Activated T-cell treated with anti-CD3 and anti-CD28 coated beads, Interleukin-2, amount 50 U/mL, for 24 hours (primary cell): ENCODE measurements around the gene OGDHL.
"Not testable (repeated sequence)": the region's sequence is repeated elsewhere in the genome, so short reads cannot be mapped to it uniquely, and the experiment has no call there.

Source experiments
- DNase-seq: peaks from one replicate; pipeline ENCODE4 v3.0.0-alpha.2; 2020
- H3K27ac Mint-ChIP-seq: 2 replicates; pipeline ENCODE4 v1.8.0; 2020; ENCODE audit warnings: mild to moderate bottlenecking, mixed read lengths
- H3K27me3 Mint-ChIP-seq: 2 replicates; pipeline ENCODE4 v1.8.0; 2020; ENCODE audit warnings: mixed read lengths
- H3K36me3 Mint-ChIP-seq: 2 replicates; pipeline ENCODE4 v1.8.0; 2020; ENCODE audit warnings: low read depth, mixed read lengths
- H3K4me1 Mint-ChIP-seq: 2 replicates; pipeline ENCODE4 v1.8.0; 2020; ENCODE audit warnings: low read depth, mixed read lengths
- H3K4me3 Mint-ChIP-seq: 2 replicates; pipeline ENCODE4 v1.8.0; 2020; ENCODE audit warnings: mild to moderate bottlenecking, moderate library complexity, mixed read lengths
- H3K9me3 Mint-ChIP-seq: 2 replicates; pipeline ENCODE4 v1.8.0; 2020; ENCODE audit warnings: mixed read lengths

The OGDHL gene

GRCh38 chr10:49739426-49739825 lies 22.7 kb downstream of the OGDHL start:
- no peaks in the 10 kb centered on the region for H3K4me1 Mint-ChIP-seq
- H3K4me3 Mint-ChIP-seq: no peak overlapping the region
- no peak overlapping the region for H3K27ac Mint-ChIP-seq
- H3K9me3 Mint-ChIP-seq: no peaks in the 10 kb centered on the region
- H3K27me3 Mint-ChIP-seq: no peaks in the 10 kb centered on the region
- H3K36me3 Mint-ChIP-seq: no peaks in the 10 kb centered on the region
- DNase-seq: no peak

GRCh38 chr10:49738616-49739360 lies 23.3 kb downstream of the OGDHL start:
- Mint-ChIP-seq H3K27ac (no peak overlapping the region), H3K36me3 (no peaks in the 10 kb centered on the region), H3K4me1 (no peaks in the 10 kb centered on the region), H3K9me3 (no peaks in the 10 kb centered on the region), H3K27me3 (no peaks in the 10 kb centered on the region), H3K4me3 (no peak overlapping the region)
- DNase-seq: no peak

DNA sequence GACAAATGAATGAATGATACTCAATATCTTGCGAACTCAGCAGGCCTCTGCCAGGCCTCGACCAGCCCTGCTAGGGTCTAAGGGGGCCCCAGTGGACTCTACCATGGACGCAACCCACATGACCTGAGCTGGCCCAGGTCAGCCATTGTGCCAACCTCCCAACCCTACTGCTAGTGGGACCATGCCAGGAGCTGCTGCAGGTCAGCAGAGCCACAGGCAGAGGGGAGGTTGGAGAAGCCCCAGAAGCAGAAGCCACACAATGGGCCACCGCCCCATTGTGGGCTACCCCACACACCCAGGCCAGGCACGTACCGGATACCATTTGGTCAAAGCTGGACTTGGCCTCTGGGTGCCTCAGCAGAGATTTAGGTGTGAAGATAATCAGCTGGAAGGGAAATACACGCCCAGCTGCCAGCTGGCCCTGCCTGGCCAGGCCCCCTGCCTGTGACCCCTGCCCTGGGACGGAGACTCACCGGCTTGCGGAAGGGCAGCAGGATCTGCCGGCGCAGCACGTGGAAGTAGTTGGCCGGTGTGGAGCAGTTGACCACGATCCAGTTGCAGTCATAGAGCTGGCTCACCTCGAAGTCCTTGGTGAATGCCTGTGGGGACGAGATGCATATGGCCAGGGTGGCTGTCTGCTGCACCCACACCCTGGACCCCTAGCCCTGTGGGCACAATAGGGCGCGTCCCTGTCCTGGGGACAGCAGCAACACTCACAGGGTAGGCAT lies 24.5 kb downstream of the OGDHL start:
- DNase-seq: no peak
- Mint-ChIP-seq H3K36me3 (no peaks in the 10 kb centered on the region), H3K9me3 (no peaks in the 10 kb centered on the region), H3K27ac (no peak overlapping the region), H3K27me3 (no peaks in the 10 kb centered on the region), H3K4me1 (no peaks in the 10 kb centered on the region), H3K4me3 (no peak overlapping the region)

- H3K9me3 Mint-ChIP-seq: no peaks in the 10 kb centered on the region
- no peak overlapping the region for H3K27ac Mint-ChIP-seq
- no peak overlapping the region for H3K4me3 Mint-ChIP-seq
- no peak for DNase-seq
- H3K36me3 Mint-ChIP-seq: no peaks in the 10 kb centered on the region
- H3K4me1 Mint-ChIP-seq: no peaks in the 10 kb centered on the region
- no peaks in the 10 kb centered on the region for H3K27me3 Mint-ChIP-seq
Observed at GRCh38 chr10:49736564-49737113, 25.5 kb downstream of the OGDHL start.

DNA sequence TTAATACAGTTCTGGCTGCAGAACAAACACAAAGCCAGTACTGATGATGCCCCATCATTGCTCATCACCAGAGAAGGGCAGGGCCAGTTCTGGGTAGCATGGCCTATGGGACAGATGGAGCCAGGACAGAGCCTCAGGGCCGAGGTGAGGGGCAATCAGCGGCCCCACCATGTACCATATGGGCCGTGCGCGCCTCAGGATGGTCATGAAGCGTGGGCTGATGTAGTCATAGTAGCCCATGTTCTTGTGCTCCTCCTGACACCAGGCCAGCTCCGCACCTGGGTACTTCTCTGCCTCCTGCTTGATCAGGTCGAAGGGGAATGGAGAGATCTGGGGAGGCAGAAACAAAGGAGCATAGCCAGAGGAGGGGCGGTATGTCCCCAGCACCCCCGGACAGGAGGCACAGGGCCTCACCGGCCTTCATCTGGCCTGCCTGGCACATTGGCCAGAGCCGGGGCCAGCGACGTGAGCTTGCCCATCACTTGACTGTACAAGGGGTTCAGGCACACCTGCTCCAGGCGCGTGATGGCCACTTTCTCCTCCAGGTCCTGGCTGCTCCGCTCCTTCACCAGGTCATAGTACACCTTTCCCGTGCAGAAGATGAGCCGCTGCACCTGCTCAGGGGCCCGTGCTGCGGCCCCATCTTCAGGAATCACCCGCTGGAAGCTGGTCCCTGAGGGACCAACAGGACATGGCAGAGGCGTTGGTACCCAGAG lies 26.1 kb downstream of the OGDHL start:
- Mint-ChIP-seq H3K27ac (no peak overlapping the region), H3K4me1 (no peaks in the 10 kb centered on the region), H3K36me3 (no peaks in the 10 kb centered on the region), H3K4me3 (no peak overlapping the region), H3K27me3 (no peaks in the 10 kb centered on the region), H3K9me3 (no peaks in the 10 kb centered on the region)
- no peak for DNase-seq

DNA sequence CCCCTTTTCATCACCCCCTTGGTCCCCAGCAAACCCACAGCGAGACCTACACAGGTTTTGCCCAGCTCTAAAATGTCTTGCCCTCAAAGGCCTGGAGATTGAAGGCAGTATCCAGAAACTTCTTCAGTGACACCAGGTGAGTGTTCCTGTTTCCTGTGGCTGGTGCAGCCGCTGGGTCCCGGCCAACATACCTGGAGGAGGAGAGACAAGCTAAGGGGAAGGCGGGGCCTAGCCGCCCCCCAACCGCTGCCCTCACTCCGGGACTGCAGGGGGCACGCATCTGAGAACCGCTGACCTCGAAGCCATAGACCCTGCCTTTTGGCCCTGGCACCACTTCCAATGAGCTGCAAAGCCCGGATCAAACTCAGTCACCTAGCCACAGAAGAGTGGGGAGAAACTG lies 27.0 kb downstream of the OGDHL start:
- DNase-seq: no peak
- Mint-ChIP-seq H3K4me3 (no peak overlapping the region), H3K4me1 (no peaks in the 10 kb centered on the region), H3K27me3 (no peaks in the 10 kb centered on the region), H3K36me3 (no peaks in the 10 kb centered on the region), H3K9me3 (no peaks in the 10 kb centered on the region), H3K27ac (no peak overlapping the region)

DNA sequence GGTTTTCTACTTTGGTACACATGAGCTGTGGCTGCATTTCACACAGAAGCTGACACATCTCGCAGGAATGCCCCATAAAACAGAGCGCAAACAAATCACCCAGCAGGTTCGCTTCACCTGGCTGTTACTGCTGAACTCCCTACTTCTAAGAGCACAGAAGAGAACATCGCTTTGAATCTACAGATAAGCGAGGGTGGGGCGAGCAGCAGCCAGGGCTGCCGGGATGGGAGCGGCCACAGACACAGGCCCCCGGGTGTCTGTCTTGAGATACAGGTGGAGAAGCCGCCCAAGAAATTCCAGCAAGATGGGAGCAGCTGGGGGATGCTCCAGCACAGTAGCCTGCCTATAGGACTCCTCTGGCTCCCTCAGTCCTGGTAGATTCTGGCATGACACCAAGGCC lies 27.4 kb downstream of the OGDHL start:
- Mint-ChIP-seq H3K36me3 (no peaks in the 10 kb centered on the region), H3K27me3 (no peaks in the 10 kb centered on the region), H3K27ac (no peak overlapping the region), H3K4me3 (no peak overlapping the region), H3K9me3 (no peaks in the 10 kb centered on the region), H3K4me1 (no peaks in the 10 kb centered on the region)
- DNase-seq: no peak

- Mint-ChIP-seq H3K27me3 (no peaks in the 10 kb centered on the region), H3K9me3 (no peaks in the 10 kb centered on the region), H3K4me3 (no peak overlapping the region), H3K4me1 (no peaks in the 10 kb centered on the region), H3K27ac (no peak overlapping the region), H3K36me3 (no peaks in the 10 kb centered on the region)
- DNase-seq: no peak
Observed at GRCh38 chr10:49733866-49734265, 28.3 kb downstream of the OGDHL start.

GRCh38 chr10:49726593-49726992 lies 35.5 kb downstream of the OGDHL start:
- no peak for DNase-seq
- no peak overlapping the region for H3K27ac Mint-ChIP-seq

DNA sequence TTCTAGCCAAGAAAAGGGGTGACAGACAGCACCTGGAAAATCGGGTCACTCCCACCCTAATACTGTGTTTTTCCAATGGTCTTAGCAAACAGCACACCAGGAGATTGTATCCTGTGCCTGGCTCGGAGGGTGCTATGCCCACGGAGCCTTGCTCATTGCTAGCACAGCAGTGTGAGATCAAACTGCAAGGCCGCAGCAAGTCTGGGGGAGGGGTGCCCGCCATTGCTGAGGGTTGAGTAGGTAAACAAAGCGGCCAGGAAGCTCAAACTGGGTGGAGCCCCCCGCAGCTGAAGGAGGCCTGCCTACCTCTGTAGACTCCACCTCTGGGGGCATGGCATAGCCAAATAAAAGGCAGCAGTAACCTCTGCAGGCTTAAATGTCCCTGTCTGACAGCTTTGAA lies 47.0 kb downstream of the OGDHL start:
- not testable (repeated sequence) for H3K4me1 Mint-ChIP-seq, H3K9me3 Mint-ChIP-seq, H3K4me3 Mint-ChIP-seq, DNase-seq, H3K27ac Mint-ChIP-seq, H3K36me3 Mint-ChIP-seq
- H3K27me3 Mint-ChIP-seq: peaks cover 18% of the 10 kb centered on the region

More at GRCh38 chr10:49726593-49726992, 35.5 kb downstream of the OGDHL start:
- H3K9me3 Mint-ChIP-seq: peaks cover 12% of the 10 kb centered on the region
- H3K4me3 Mint-ChIP-seq: no peak overlapping the region
- no peaks in the 10 kb centered on the region for H3K36me3 Mint-ChIP-seq
- H3K4me1 Mint-ChIP-seq: no peaks in the 10 kb centered on the region
- H3K27me3 Mint-ChIP-seq: no peaks in the 10 kb centered on the region

GRCh38 chr10:49713266-49713665 lies 48.9 kb downstream of the OGDHL start:
- H3K4me3 Mint-ChIP-seq: no peak overlapping the region
- peaks cover 27% of the 10 kb centered on the region for H3K27me3 Mint-ChIP-seq
- no peaks in the 10 kb centered on the region for H3K4me1 Mint-ChIP-seq
- H3K9me3 Mint-ChIP-seq: no peaks in the 10 kb centered on the region
- no peak overlapping the region for H3K27ac Mint-ChIP-seq
- no peaks in the 10 kb centered on the region for H3K36me3 Mint-ChIP-seq
- DNase-seq: no peak

GRCh38 chr10:49711481-49711880 lies 50.6 kb downstream of the OGDHL start:
- no peak for DNase-seq
- H3K27ac Mint-ChIP-seq: no peak overlapping the region
- no peak overlapping the region for H3K4me3 Mint-ChIP-seq
- H3K9me3 Mint-ChIP-seq: no peaks in the 10 kb centered on the region
- no peaks in the 10 kb centered on the region for H3K4me1 Mint-ChIP-seq
- no peaks in the 10 kb centered on the region for H3K36me3 Mint-ChIP-seq
- peaks cover 27% of the 10 kb centered on the region for H3K27me3 Mint-ChIP-seq

DNA sequence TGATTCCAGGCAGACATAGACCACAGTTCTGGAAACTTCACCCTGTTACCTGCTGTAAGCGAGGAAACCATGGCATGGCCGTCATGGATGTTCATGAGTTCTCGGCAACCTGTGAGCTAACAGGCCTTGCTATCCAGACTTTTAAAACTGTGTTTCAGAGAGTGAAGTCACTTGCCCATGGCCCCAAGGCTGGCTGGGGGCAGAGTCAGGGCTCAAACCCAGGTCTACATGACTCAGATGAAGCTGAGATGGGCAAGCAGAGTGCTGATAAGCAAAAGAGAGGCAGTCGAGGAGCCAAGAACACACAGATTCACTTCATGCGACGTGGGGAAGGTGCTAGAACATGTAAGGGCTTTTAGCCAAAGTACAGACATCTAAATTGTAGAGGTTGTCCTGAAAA lies 51.2 kb downstream of the OGDHL start:
- no peaks in the 10 kb centered on the region for H3K4me1 Mint-ChIP-seq
- no peak overlapping the region for H3K4me3 Mint-ChIP-seq
- H3K27me3 Mint-ChIP-seq: peaks cover 27% of the 10 kb centered on the region
- H3K9me3 Mint-ChIP-seq: no peaks in the 10 kb centered on the region
- no peak for DNase-seq
- no peaks in the 10 kb centered on the region for H3K36me3 Mint-ChIP-seq
- H3K27ac Mint-ChIP-seq: no peak overlapping the region

DNA sequence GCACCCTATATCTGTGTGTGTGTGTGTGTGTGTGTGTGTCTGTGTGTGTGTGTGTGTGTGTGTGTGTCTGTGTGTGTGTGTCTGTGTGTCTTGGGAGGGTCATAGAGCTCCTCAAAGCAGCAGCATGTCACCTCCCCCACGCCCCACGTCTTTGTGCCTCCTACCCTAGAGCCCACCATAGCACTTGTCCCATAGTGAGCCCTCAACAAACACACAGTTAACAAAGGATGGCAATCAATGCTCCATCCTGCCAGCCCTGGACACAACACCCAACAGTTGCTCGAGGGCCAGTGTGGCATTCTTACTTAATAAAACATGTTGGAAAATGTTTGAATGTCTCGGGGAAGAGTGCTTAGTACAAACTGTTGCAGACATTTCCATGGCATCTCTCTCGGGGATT lies 52.2 kb downstream of the OGDHL start:
- Mint-ChIP-seq H3K36me3 (no peaks in the 10 kb centered on the region), H3K27ac (no peak overlapping the region), H3K9me3 (no peaks in the 10 kb centered on the region), H3K27me3 (peaks cover 27% of the 10 kb centered on the region), H3K4me3 (no peak overlapping the region), H3K4me1 (no peaks in the 10 kb centered on the region)
- DNase-seq: no peak

DNA sequence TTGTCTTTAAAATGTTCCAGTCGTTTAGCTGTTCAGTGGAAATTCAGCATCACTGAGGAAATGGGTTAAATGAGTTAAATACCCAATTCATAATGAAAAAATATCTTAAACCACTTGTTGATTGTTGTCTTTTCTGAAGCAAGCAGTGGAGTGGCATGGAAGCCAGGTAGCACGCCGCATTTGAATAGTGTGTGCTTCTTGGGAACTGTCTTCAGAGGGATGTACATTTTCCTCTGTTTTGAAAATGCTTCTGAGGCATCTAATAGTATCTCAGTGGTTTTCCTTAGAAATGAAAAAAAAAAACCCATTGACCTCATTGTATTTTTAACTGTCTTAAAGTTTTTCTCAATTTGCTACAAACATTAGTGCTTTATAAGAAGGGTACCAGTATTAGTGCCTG lies 54.5 kb downstream of the OGDHL start:
- H3K27ac Mint-ChIP-seq: no peak overlapping the region
- no peaks in the 10 kb centered on the region for H3K9me3 Mint-ChIP-seq
- H3K36me3 Mint-ChIP-seq: no peaks in the 10 kb centered on the region

More for the DNA sequence above, 54.5 kb downstream of the OGDHL start:
- Mint-ChIP-seq H3K4me3 (no peak overlapping the region), H3K27me3 (peaks cover 30% of the 10 kb centered on the region), H3K4me1 (no peaks in the 10 kb centered on the region)
- no peak for DNase-seq
